Duodenal mucosa (tissue), 2 donors: ENCODE measurements around the gene DHDH.
A peak's percentile ranks its signal among the peaks of the same experiment; 100 is the strongest.

Experiments
- H3K27ac ChIP-seq: one replicate; pipeline ENCODE4 v1.7.0; 2013; ENCODE audit warnings: low read depth, low read length
- H3K27me3 ChIP-seq, 2 donors: one replicate each; pipeline ENCODE4 v1.7.0; 2013; ENCODE audit warnings: low read length in 2 of 2, control low read depth in 1 of 2; ENCODE audit not compliant: insufficient read depth in 2 of 2, control insufficient read depth in 1 of 2
- H3K36me3 ChIP-seq, 2 donors: one replicate each; pipeline ENCODE4 v1.7.0; 2013; ENCODE audit warnings: low read length in 2 of 2, control low read depth in 1 of 2; ENCODE audit not compliant: insufficient read depth in 2 of 2, control insufficient read depth in 1 of 2
- H3K4me1 ChIP-seq, 2 donors: one replicate each; pipeline ENCODE4 v1.7.0; 2013; ENCODE audit warnings: low read length in 2 of 2, control low read depth in 1 of 2; ENCODE audit not compliant: insufficient read depth in 2 of 2, control insufficient read depth in 1 of 2
- H3K4me3 ChIP-seq, 2 donors: one replicate each; pipeline ENCODE4 v1.7.0; 2013; ENCODE audit warnings: low read length in 2 of 2, low read depth in 1 of 2
- H3K9ac ChIP-seq, 2 donors: one replicate each; pipeline ENCODE4 v1.7.0; 2013; ENCODE audit warnings: low read length in 2 of 2, low read depth in 1 of 2
- H3K9me3 ChIP-seq, 2 donors: one replicate each; pipeline ENCODE4 v1.7.0; 2013; ENCODE audit warnings: low read length in 2 of 2, control low read depth in 1 of 2; ENCODE audit not compliant: control insufficient read depth in 1 of 2

DHDH gene

GRCh38 chr19:48946463-48947257 lies 13.2 kb downstream of the DHDH start:
- Histone ChIP-seq H3K9ac (no peak overlapping the region), H3K27me3 (no peaks in the 10 kb centered on the region), H3K4me1 (no peaks in the 10 kb centered on the region), H3K27ac (no peak overlapping the region), H3K9me3 (peaks cover 0 to 5% of the 10 kb centered on the region in 2 donors), H3K4me3 (no peak overlapping the region), H3K36me3 (peaks cover 0 to 2% of the 10 kb centered on the region in 2 donors)

GRCh38 chr19:48947258-48947542 lies 13.7 kb downstream of the DHDH start:
- Histone ChIP-seq H3K27ac (no peak overlapping the region), H3K9ac (no peak overlapping the region), H3K36me3 (peaks cover 0 to 2% of the 10 kb centered on the region in 2 donors), H3K4me1 (no peaks in the 10 kb centered on the region), H3K4me3 (no peak overlapping the region), H3K27me3 (no peaks in the 10 kb centered on the region), H3K9me3 (peaks cover 0 to 5% of the 10 kb centered on the region in 2 donors)

- Histone ChIP-seq H3K9ac (no peak overlapping the region), H3K27me3 (no peaks in the 10 kb centered on the region), H3K4me1 (peaks cover 0 to 1% of the 10 kb centered on the region in 2 donors), H3K9me3 (peaks cover 0 to 5% of the 10 kb centered on the region in 2 donors), H3K4me3 (no peak overlapping the region), H3K27ac (no peak overlapping the region), H3K36me3 (no peaks in the 10 kb centered on the region)
Observed at GRCh38 chr19:48950159-48950558, 16.7 kb downstream of the DHDH start.

GRCh38 chr19:48950830-48951519 lies 17.5 kb downstream of the DHDH start:
- H3K27me3 ChIP-seq = no peaks in the 10 kb centered on the region
- H3K9me3 ChIP-seq = peaks cover 0 to 5% of the 10 kb centered on the region in 2 donors
- H3K27ac ChIP-seq = no peak overlapping the region
- H3K4me3 ChIP-seq = no peak overlapping the region
- no peak overlapping the region for H3K9ac ChIP-seq
- H3K4me1 ChIP-seq = peaks cover 8 to 9% of the 10 kb centered on the region in 2 donors
- peaks cover 0 to 5% of the 10 kb centered on the region in 2 donors for H3K36me3 ChIP-seq

GRCh38 chr19:48953141-48953540 lies 19.6 kb downstream of the DHDH start:
- no peak overlapping the region for H3K4me3 ChIP-seq
- no peaks in the 10 kb centered on the region for H3K9me3 ChIP-seq
- H3K27me3 ChIP-seq = no peaks in the 10 kb centered on the region
- peaks cover 0 to 7% of the 10 kb centered on the region in 2 donors for H3K36me3 ChIP-seq
- no peak overlapping the region for H3K27ac ChIP-seq
- no peak overlapping the region for H3K9ac ChIP-seq
- H3K4me1 ChIP-seq = peaks cover 12 to 14% of the 10 kb centered on the region in 2 donors

- Histone ChIP-seq H3K4me3 (peak overlapping the region; percentile 87 to 89), H3K27ac (peak overlapping the region; percentile 28), H3K4me1 (peaks cover 12 to 14% of the 10 kb centered on the region in 2 donors), H3K9me3 (no peaks in the 10 kb centered on the region), H3K9ac (peak overlapping the region; percentile 1 to 20), H3K27me3 (no peaks in the 10 kb centered on the region), H3K36me3 (peaks cover 0 to 7% of the 10 kb centered on the region in 2 donors)
Observed at GRCh38 chr19:48953990-48954594, 20.6 kb downstream of the DHDH start.

- peaks cover 12 to 14% of the 10 kb centered on the region in 2 donors for H3K4me1 ChIP-seq
- H3K27me3 ChIP-seq = no peaks in the 10 kb centered on the region
- peak within 1 kb of the TSS; percentile 74 for H3K27ac ChIP-seq
- H3K36me3 ChIP-seq = peaks cover 0 to 7% of the 10 kb centered on the region in 2 donors
- peak within 1 kb of the TSS; percentile 87 to 89 for H3K4me3 ChIP-seq
- H3K9ac ChIP-seq = peak within 1 kb of the TSS; percentile 94 to 98
- no peaks in the 10 kb centered on the region for H3K9me3 ChIP-seq
Observed at GRCh38 chr19:48954595-48955307, 21.3 kb downstream of the DHDH start, which contains the start of gene BAX. BAX (plus strand) TSS chr19:48954875; CDS start chr19:48954929, 54 bp downstream.

GRCh38 chr19:48955308-48955958 lies 21.9 kb downstream of the DHDH start:
- Histone ChIP-seq H3K4me1 (peaks cover 12 to 18% of the 10 kb centered on the region in 2 donors), H3K27me3 (no peaks in the 10 kb centered on the region), H3K36me3 (peaks cover 0 to 7% of the 10 kb centered on the region in 2 donors), H3K4me3 (peak overlapping the region; percentile 87 to 89), H3K27ac (peak overlapping the region; percentile 74), H3K9ac (peak overlapping the region; percentile 94 to 98), H3K9me3 (no peaks in the 10 kb centered on the region)

GRCh38 chr19:48958006-48958405 lies 24.5 kb downstream of the DHDH start:
- H3K9ac ChIP-seq = no peak overlapping the region
- H3K36me3 ChIP-seq = peaks cover 0 to 7% of the 10 kb centered on the region in 2 donors
- H3K27me3 ChIP-seq = no peaks in the 10 kb centered on the region
- H3K4me3 ChIP-seq = no peak overlapping the region
- no peaks in the 10 kb centered on the region for H3K9me3 ChIP-seq
- peaks cover 27 to 35% of the 10 kb centered on the region in 2 donors for H3K4me1 ChIP-seq
- no peak overlapping the region for H3K27ac ChIP-seq
